Fibroblast of lung (primary cell): ENCODE measurements around the gene SGCE.

ENCODE experiments used
- CTCF ChIP-seq, 2 donors: IDR thresholded peaks in 1 of 2; conservative IDR thresholded peaks in 1 of 2; 1 replicate in 1 of 2; 2 replicates in 1 of 2; pipeline ENCODE4 v1.5.1; 2011 to 2012; ENCODE audit warnings: low read length in 2 of 2, control low read depth in 1 of 2, inconsistent platforms in 1 of 2, low read depth in 1 of 2, mild to moderate bottlenecking in 1 of 2
- EZH2 ChIP-seq: IDR thresholded peaks from 2 replicates; pipeline ENCODE4 v1.5.1; 2012; ENCODE audit warnings: low read length, control low read depth, mild to moderate bottlenecking; ENCODE audit errors: missing control alignments

GRCh38 chr7:94612661-94613060, 43.3 kb downstream of the SGCE start:
- TF ChIP-seq CTCF (conservative IDR thresholded peaks at IDR 0.05 in 1 of 2, IDR thresholded peaks at IDR 0.05 in 1 of 2; ENCODE audit: low read depth in 1 of 2, low read length in 2 of 2) (no peak), EZH2 (no peak)
